ENCODE results near the gene DPEP1. TPM values are rescaled to one million over a fixed set of nuclear protein-coding genes. Genes with fewer than 3 reads are reported as not detected.
"Not testable (repeated sequence)": the region's sequence is repeated elsewhere in the genome, so short reads cannot be mapped to it uniquely, and the experiment has no call there.

Gene DPEP1
- total and polyA plus RNA-seq, 4 donors = 8.5 TPM; not detected in 3

- intact Hi-C loops (cut with DNase I); H3K9me3 ChIP-seq (ENCODE audit: control insufficient read depth, low read length); H3K27ac ChIP-seq (ENCODE audit: low read depth in 1 of 2, low read length in 2 of 2); H3K4me3 ChIP-seq (ENCODE audit: low read length in 2 of 2); H3K4me1 ChIP-seq (ENCODE audit: control insufficient read depth in 1 of 2, insufficient read depth in 2 of 2, low read length in 2 of 2); DNase-seq; H3K27me3 ChIP-seq (ENCODE audit: control insufficient read depth in 1 of 2, insufficient read depth in 2 of 2, low read length in 1 of 2); ATAC-seq (ENCODE audit: low FRiP score); H3K36me3 ChIP-seq (ENCODE audit: control insufficient read depth in 1 of 2, insufficient read depth in 2 of 2, low read length in 1 of 2): not testable (repeated sequence)
- WGBS, 2 donors = 56% methylated on average over 2 of the region's 2 CpGs
Measured at GRCh38 chr16:89634463-89635385, 21.3 kb downstream of the DPEP1 start.

- WGBS, 2 donors = 81 to 83% methylated on average over 12 of the region's 12 CpGs
- Histone ChIP-seq H3K4me1 (ENCODE audit: control insufficient read depth in 1 of 2, insufficient read depth in 2 of 2, low read length in 2 of 2) (no peaks in the 10 kb centered on the region), H3K27me3 (ENCODE audit: control insufficient read depth in 1 of 2, insufficient read depth in 2 of 2, low read length in 1 of 2) (no peaks in the 10 kb centered on the region), H3K36me3 (ENCODE audit: control insufficient read depth in 1 of 2, insufficient read depth in 2 of 2, low read length in 1 of 2) (no peaks in the 10 kb centered on the region), H3K9me3 (ENCODE audit: control insufficient read depth, low read length) (no peaks in the 10 kb centered on the region), H3K4me3 (ENCODE audit: low read length in 2 of 2) (no peak overlapping the region), H3K27ac (ENCODE audit: low read depth in 1 of 2, low read length in 2 of 2) (no peak overlapping the region)
- DNase-seq (no peak), ATAC-seq (ENCODE audit: low FRiP score) (no peak)
- intact Hi-C loops (cut with DNase I) = no loop called here
Measured at GRCh38 chr16:89636663-89637062, 23.2 kb downstream of the DPEP1 start.

- no peaks in the 10 kb centered on the region for H3K4me1 ChIP-seq (ENCODE audit: control insufficient read depth in 1 of 2, insufficient read depth in 2 of 2, low read length in 2 of 2)
- no peaks in the 10 kb centered on the region for H3K36me3 ChIP-seq (ENCODE audit: control insufficient read depth in 1 of 2, insufficient read depth in 2 of 2, low read length in 1 of 2)
- intact Hi-C loops (cut with DNase I) = no loop called here
- no peak overlapping the region for H3K4me3 ChIP-seq (ENCODE audit: low read length in 2 of 2)
- H3K27me3 ChIP-seq (ENCODE audit: control insufficient read depth in 1 of 2, insufficient read depth in 2 of 2, low read length in 1 of 2) = no peaks in the 10 kb centered on the region
- WGBS, 2 donors = 56 to 62% methylated on average over 10 of the region's 10 CpGs
- H3K9me3 ChIP-seq (ENCODE audit: control insufficient read depth, low read length) = no peaks in the 10 kb centered on the region
- no peak for ATAC-seq (ENCODE audit: low FRiP score)
- no peak overlapping the region for H3K27ac ChIP-seq (ENCODE audit: low read depth in 1 of 2, low read length in 2 of 2)
- no peak for DNase-seq
Measured at GRCh38 chr16:89637379-89637778, 23.9 kb downstream of the DPEP1 start.

- no peak for ATAC-seq (ENCODE audit: low FRiP score)
- DNase-seq = no peak
- 62 to 77% methylated on average over 7 to 10 of the region's 10 CpGs for WGBS, 2 donors
- Histone ChIP-seq H3K9me3 (ENCODE audit: control insufficient read depth, low read length) (no peaks in the 10 kb centered on the region), H3K36me3 (ENCODE audit: control insufficient read depth in 1 of 2, insufficient read depth in 2 of 2, low read length in 1 of 2) (no peaks in the 10 kb centered on the region), H3K27ac (ENCODE audit: low read depth in 1 of 2, low read length in 2 of 2) (no peak overlapping the region), H3K27me3 (ENCODE audit: control insufficient read depth in 1 of 2, insufficient read depth in 2 of 2, low read length in 1 of 2) (no peaks in the 10 kb centered on the region), H3K4me1 (ENCODE audit: control insufficient read depth in 1 of 2, insufficient read depth in 2 of 2, low read length in 2 of 2) (no peaks in the 10 kb centered on the region), H3K4me3 (ENCODE audit: low read length in 2 of 2) (no peak overlapping the region)
- intact Hi-C loops (cut with DNase I) = no loop called here
Measured at GRCh38 chr16:89638455-89638854, 25.0 kb downstream of the DPEP1 start.

- Histone ChIP-seq H3K27ac (ENCODE audit: low read depth in 1 of 2, low read length in 2 of 2) (no peak overlapping the region), H3K9me3 (ENCODE audit: control insufficient read depth, low read length) (no peaks in the 10 kb centered on the region), H3K27me3 (ENCODE audit: control insufficient read depth in 1 of 2, insufficient read depth in 2 of 2, low read length in 1 of 2) (no peaks in the 10 kb centered on the region), H3K4me3 (ENCODE audit: low read length in 2 of 2) (no peak overlapping the region), H3K36me3 (ENCODE audit: control insufficient read depth in 1 of 2, insufficient read depth in 2 of 2, low read length in 1 of 2) (no peaks in the 10 kb centered on the region), H3K4me1 (ENCODE audit: control insufficient read depth in 1 of 2, insufficient read depth in 2 of 2, low read length in 2 of 2) (no peaks in the 10 kb centered on the region)
- ATAC-seq (ENCODE audit: low FRiP score) (no peak), DNase-seq (no peak)
- intact Hi-C loops (cut with DNase I) = no loop called here
- WGBS, 2 donors = 85 to 88% methylated on average over 6 of the region's 6 CpGs
Measured at GRCh38 chr16:89639385-89639784, 25.9 kb downstream of the DPEP1 start.

- Histone ChIP-seq H3K9me3 (ENCODE audit: control insufficient read depth, low read length) (no peaks in the 10 kb centered on the region), H3K36me3 (ENCODE audit: control insufficient read depth in 1 of 2, insufficient read depth in 2 of 2, low read length in 1 of 2) (peaks cover 0 to 5% of the 10 kb centered on the region in 2 donors), H3K4me1 (ENCODE audit: control insufficient read depth in 1 of 2, insufficient read depth in 2 of 2, low read length in 2 of 2) (no peaks in the 10 kb centered on the region), H3K27me3 (ENCODE audit: control insufficient read depth in 1 of 2, insufficient read depth in 2 of 2, low read length in 1 of 2) (no peaks in the 10 kb centered on the region), H3K4me3 (ENCODE audit: low read length in 2 of 2) (no peak overlapping the region), H3K27ac (ENCODE audit: low read depth in 1 of 2, low read length in 2 of 2) (no peak overlapping the region)
- intact Hi-C loops (cut with DNase I) = loop anchor here in 1 of 2 donors (10.0 kb wide), 1 partner anchor 407 kb away; no protein-coding TSS in a partner anchor
- ATAC-seq (ENCODE audit: low FRiP score) = no peak
- DNase-seq = no peak
- 27 to 45% methylated on average over 14 of the region's 14 CpGs for WGBS, 2 donors
Measured at GRCh38 chr16:89641458-89642119, 28.1 kb downstream of the DPEP1 start.

GRCh38 chr16:89642574-89642973 is 29.1 kb downstream of the DPEP1 start:
- 77 to 84% methylated on average over 13 of the region's 13 CpGs for WGBS, 2 donors
- DNase-seq (no peak), ATAC-seq (ENCODE audit: low FRiP score) (no peak)
- Histone ChIP-seq H3K4me3 (ENCODE audit: low read length in 2 of 2) (no peak overlapping the region), H3K9me3 (ENCODE audit: control insufficient read depth, low read length) (no peaks in the 10 kb centered on the region), H3K27ac (ENCODE audit: low read depth in 1 of 2, low read length in 2 of 2) (no peak overlapping the region), H3K36me3 (ENCODE audit: control insufficient read depth in 1 of 2, insufficient read depth in 2 of 2, low read length in 1 of 2) (peaks cover 0 to 8% of the 10 kb centered on the region in 2 donors), H3K27me3 (ENCODE audit: control insufficient read depth in 1 of 2, insufficient read depth in 2 of 2, low read length in 1 of 2) (no peaks in the 10 kb centered on the region), H3K4me1 (ENCODE audit: control insufficient read depth in 1 of 2, insufficient read depth in 2 of 2, low read length in 2 of 2) (no peaks in the 10 kb centered on the region)
- intact Hi-C loops (cut with DNase I) = loop anchor here in 1 of 2 donors (10.0 kb wide), 1 partner anchor 408 kb away; no protein-coding TSS in a partner anchor

- ATAC-seq (ENCODE audit: low FRiP score) (no peak), DNase-seq (no peak)
- WGBS, 2 donors = 67 to 74% methylated on average over 14 of the region's 14 CpGs
- H3K27ac ChIP-seq (ENCODE audit: low read depth in 1 of 2, low read length in 2 of 2) = no peak overlapping the region
- H3K4me1 ChIP-seq (ENCODE audit: control insufficient read depth in 1 of 2, insufficient read depth in 2 of 2, low read length in 2 of 2) = no peaks in the 10 kb centered on the region
- H3K36me3 ChIP-seq (ENCODE audit: control insufficient read depth in 1 of 2, insufficient read depth in 2 of 2, low read length in 1 of 2) = peaks cover 0 to 10% of the 10 kb centered on the region in 2 donors
- no peaks in the 10 kb centered on the region for H3K27me3 ChIP-seq (ENCODE audit: control insufficient read depth in 1 of 2, insufficient read depth in 2 of 2, low read length in 1 of 2)
- H3K4me3 ChIP-seq (ENCODE audit: low read length in 2 of 2) = no peak overlapping the region
- intact Hi-C loops (cut with DNase I) = loop anchor here in 1 of 2 donors (10.0 kb wide), 1 partner anchor 409 kb away; no protein-coding TSS in a partner anchor
- H3K9me3 ChIP-seq (ENCODE audit: control insufficient read depth, low read length) = no peaks in the 10 kb centered on the region
Measured at GRCh38 chr16:89643769-89644300, 30.4 kb downstream of the DPEP1 start.

Measured in aorta (tissue), 5 donors.